Coronary artery (tissue), 2 donors: ENCODE results near the gene ASTN1.

ENCODE experiments used
- DNase-seq: peaks from one replicate; pipeline ENCODE4 v3.0.0-alpha.2; 2017; ENCODE audit warnings: low spot score
- H3K27ac ChIP-seq, 2 donors: fragments of 200-600 bp; sonication (generic); one replicate each; pipeline ENCODE4 v1.5.1; 2016 to 2019
- H3K4me3 ChIP-seq: fragments of 200-600 bp; sonication (generic); 2 replicates; pipeline ENCODE4 v1.5.1; 2016; ENCODE audit warnings: mild to moderate bottlenecking, moderate library complexity
- TF ChIP-seq, protein P1 (sequence below): fragments of 200-600 bp; sonication (generic); IDR thresholded peaks from one replicate; pipeline ENCODE4 v1.5.1; 2019; ENCODE audit warnings: antibody characterized with exemption

Gene ASTN1

DNA sequence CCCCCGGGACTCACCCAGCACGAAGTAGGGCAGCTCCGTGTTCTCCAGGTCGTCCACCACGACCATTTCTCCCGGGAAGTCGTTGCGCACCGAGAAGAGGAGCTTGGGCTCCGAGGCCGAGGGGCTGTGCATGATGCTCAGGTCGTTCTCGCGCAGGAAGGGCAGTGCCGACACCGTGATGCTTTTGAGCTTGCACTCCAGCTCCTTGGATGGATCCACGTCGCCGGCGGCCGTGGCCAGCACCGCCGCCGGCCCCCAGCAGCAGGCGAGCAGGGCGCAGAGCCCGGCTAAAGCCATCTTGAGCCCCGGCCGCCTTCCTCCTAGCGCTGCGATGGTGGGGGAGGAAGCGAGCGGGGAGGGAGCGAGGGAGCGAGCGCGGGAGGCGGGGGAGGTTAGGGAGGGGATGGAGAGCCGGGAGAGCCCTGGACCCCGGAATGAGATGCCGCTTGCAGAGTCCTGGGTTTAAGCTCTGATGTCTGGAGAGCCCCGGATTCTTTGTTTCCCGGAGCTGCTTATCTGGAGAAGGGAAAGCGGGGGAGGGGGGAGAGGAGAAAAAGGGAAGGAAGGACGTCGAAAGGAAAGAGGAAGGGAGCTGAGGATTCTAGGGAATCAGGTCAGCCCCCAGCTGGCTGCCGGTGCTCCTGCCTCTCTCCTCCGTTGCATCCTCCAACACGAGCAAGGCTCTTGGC is at the start of gene ASTN1:
Gene ASTN1, minus strand, starts transcription at position 333 of the 689 bp plus-strand sequence. Its CDS starts 36 bp downstream, at position 297.
- no peak for DNase-seq
- Histone ChIP-seq H3K4me3 (peak within 1 kb of the TSS; percentile 63), H3K27ac (no peak within 1 kb of the TSS)
- TF ChIP-seq, protein P1, sequence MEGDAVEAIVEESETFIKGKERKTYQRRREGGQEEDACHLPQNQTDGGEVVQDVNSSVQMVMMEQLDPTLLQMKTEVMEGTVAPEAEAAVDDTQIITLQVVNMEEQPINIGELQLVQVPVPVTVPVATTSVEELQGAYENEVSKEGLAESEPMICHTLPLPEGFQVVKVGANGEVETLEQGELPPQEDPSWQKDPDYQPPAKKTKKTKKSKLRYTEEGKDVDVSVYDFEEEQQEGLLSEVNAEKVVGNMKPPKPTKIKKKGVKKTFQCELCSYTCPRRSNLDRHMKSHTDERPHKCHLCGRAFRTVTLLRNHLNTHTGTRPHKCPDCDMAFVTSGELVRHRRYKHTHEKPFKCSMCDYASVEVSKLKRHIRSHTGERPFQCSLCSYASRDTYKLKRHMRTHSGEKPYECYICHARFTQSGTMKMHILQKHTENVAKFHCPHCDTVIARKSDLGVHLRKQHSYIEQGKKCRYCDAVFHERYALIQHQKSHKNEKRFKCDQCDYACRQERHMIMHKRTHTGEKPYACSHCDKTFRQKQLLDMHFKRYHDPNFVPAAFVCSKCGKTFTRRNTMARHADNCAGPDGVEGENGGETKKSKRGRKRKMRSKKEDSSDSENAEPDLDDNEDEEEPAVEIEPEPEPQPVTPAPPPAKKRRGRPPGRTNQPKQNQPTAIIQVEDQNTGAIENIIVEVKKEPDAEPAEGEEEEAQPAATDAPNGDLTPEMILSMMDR, result no peak

DNA sequence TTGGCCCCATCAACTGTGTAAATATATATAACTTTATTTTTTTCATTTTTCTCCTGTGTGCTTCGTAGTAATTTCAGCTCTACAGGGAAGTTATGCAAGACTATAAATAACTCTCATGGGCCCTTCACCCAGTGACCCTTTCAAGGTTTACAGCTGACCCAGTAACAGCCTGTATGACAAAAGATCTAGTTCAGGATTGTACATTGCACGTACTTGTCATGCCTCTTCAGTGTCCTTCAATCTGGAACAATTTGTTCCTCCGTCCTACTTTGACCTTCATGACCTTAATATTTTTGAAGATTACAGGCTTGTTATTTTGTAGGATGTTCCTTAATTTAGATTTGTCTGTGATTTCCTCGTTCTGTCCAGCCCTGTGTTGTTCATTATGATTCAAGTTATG is 46.7 kb upstream of the ASTN1 start:
- Histone ChIP-seq H3K4me3 (no peak overlapping the region), H3K27ac (no peak overlapping the region)
- DNase-seq, result no peak

DNA sequence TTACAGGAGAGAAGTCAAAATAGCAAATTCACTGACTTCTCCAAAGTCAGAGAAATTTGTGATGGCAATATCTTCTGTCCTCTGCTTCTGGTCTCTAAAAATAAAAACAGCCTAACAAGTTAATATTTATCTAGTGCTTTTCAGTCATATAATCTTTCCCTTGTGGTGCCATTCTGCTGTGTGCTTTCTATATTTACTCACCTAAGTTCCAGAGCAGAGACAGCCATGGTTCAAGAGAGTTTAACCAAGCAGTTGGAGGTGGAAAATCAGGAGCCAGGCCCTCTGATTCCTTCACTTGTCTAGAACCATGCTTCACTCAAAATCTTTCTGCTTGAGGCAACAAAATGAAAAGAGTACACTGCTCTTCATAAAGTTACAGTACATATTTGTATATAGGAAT is 45.6 kb upstream of the ASTN1 start:
- Histone ChIP-seq H3K27ac (no peak overlapping the region), H3K4me3 (no peak overlapping the region)
- DNase-seq, result no peak
- TF ChIP-seq, protein P1, result no peak

More for the DNA sequence above, 46.7 kb upstream of the ASTN1 start:
- TF ChIP-seq, protein P1, result no peak

DNA sequence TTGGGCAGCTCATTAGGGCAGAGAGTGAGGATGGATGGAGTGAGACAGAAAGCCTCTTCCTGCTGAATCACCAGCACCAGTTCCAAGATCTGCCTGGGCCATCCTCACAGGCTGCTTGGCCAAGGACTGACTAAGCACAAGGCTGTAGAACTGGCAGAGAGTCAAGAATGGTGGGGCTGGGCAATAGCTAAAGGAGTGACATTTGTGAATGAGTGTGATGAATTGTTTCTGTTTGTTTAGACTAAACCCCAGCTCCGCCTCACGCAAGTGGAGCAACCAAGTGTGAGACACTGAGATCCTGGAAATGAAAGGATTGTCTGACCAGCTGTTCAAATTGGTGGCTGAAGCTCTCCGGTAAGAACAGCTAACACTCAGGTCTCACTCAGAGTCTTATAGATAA is 44.8 kb upstream of the ASTN1 start:
- Histone ChIP-seq H3K4me3 (no peak overlapping the region), H3K27ac (no peak overlapping the region)
- peak; percentile 77 for DNase-seq
- TF ChIP-seq, protein P1, result no peak

DNA sequence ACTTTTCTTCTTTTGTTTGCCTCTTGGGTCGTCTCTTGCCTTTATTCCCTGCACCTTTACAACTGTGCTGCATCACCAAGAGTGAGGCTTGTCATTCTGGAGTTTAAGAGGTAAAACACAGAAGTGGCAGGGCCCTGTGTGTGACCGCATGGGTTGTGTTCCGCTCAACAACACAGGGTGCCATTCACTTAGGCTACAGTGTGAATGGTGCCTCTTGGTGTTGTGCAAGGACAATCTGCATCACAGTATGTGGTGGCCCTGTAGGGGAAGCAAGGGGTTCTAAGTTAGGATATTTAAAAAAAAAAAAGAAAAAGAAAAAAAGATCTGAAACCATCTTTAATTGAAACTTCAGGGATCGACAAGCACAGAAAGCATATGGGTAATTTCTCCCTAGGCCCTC is 44.4 kb upstream of the ASTN1 start:
- no peak for DNase-seq
- no peak overlapping the region for H3K4me3 ChIP-seq
- no peak overlapping the region for H3K27ac ChIP-seq
- TF ChIP-seq, protein P1, result no peak

DNA sequence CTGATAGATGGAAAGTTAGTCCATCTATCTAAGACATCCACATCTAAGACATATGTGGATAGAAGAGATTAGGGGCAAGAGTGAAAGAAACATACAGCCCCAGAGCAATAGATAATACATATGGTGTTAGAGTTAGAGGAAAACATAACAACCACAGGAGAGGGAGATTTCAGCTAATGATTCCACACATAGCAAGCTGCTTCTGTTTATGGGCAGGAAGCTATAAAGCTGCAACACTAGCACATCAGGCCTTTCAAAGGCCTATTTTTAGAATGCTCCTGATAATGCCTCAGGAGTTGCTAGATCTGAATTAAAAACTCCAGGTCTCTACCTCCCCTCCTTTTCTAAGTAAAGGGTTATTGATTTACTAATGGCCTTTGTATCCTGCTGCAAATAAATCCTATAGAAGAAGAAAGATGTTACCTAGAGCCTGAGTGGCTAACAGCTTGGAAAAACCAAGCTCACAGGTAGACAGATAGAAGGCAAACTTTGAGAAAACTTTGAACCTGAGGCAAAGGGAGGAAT is 42.4 kb upstream of the ASTN1 start:
- no peak for DNase-seq
- Histone ChIP-seq H3K27ac (no peak overlapping the region), H3K4me3 (no peak overlapping the region)
- TF ChIP-seq, protein P1, result no peak

DNA sequence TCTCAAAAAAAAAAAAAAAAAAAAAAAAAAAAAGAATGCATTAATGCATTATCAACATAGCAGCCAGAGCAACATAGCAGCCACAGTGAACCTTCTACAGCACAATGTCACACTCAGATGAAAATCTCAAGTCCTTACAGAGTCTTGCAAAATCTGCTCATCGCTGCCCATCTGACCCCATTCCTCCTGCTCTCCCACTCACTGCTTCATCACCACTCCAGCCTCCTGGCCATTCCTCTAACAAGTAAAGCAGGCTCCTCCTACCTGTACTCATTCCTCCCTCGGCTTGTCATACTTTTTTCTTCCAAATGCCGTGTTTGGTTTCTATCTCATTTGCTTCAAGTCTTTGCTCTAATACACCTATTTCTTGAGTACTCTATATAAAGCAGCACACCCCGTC is 35.8 kb upstream of the ASTN1 start:
- TF ChIP-seq, protein P1, result no peak
- Histone ChIP-seq H3K4me3 (no peak overlapping the region), H3K27ac (no peak overlapping the region)
- no peak for DNase-seq
